Caco-2 (cell line): Measurements from ENCODE around the gene VEPH1. TPM values are rescaled to one million over a fixed set of nuclear protein-coding genes. Genes with fewer than 3 reads are reported as not detected.

Experiments used
- BruUV-seq: library from RNA; stranded (reverse); fragments of 400-500 nt; replicated peaks from 2 replicates; lab custom pipeline; 2021; lab: Mats Ljungman, UMichigan
- CTCF ChIA-PET: fragments of 300-600 bp; sonication (Branson Sonifier 250); formaldehyde crosslinking; loops from one replicate; lab custom pipeline; 2022; ENCODE audit warnings: antibody characterized with exemption; lab: Charles Lee
- POLR2A ChIA-PET: fragments of 300-600 bp; sonication (Branson Sonifier 250); formaldehyde crosslinking; loops from one replicate; lab custom pipeline; 2022; ENCODE audit warnings: antibody characterized with exemption; lab: Charles Lee
- DNase-seq, 2 experiments: peaks; one replicate each; pipeline versions ENCODE4 v3.0.0 to v3.0.0-alpha.2; 2020 to 2022
- H3K27me3 ChIP-seq: replicated peaks from 2 replicates; pipeline ENCODE4 v1.6.0; 2011; ENCODE audit warnings: low read length; ENCODE audit not compliant: control insufficient read depth, insufficient read depth
- H3K36me3 ChIP-seq: 2 replicates; pipeline ENCODE4 v1.5.1; 2011; ENCODE audit warnings: low read length; ENCODE audit not compliant: control insufficient read depth, insufficient read depth
- H3K4me1 ChIP-seq: fragments of 250-450 bp; sonication (Bioruptor Pico); 2 replicates; pipeline ENCODE4 v1.5.1; 2020; ENCODE audit warnings: mild to moderate bottlenecking
- H3K4me3 ChIP-seq: 2 replicates; pipeline ENCODE4 v1.5.1; 2011; ENCODE audit warnings: low read depth, mild to moderate bottlenecking, control low read depth, low read length
- H3K9me3 ChIP-seq: fragments of 250-450 bp; sonication (Bioruptor Pico); 2 replicates; pipeline ENCODE4 v1.5.1; 2020; ENCODE audit warnings: mild to moderate bottlenecking, moderate library complexity
- H3K27ac Mint-ChIP-seq: one replicate; pipeline ENCODE4 v1.8.0; 2022; ENCODE audit warnings: mixed read lengths; ENCODE audit not compliant: unreplicated experiment
- H3K27me3 Mint-ChIP-seq: one replicate; pipeline ENCODE4 v1.8.0; 2022; ENCODE audit warnings: mixed read lengths; ENCODE audit not compliant: insufficient read depth, unreplicated experiment
- H3K36me3 Mint-ChIP-seq: one replicate; pipeline ENCODE4 v1.8.0; 2022; ENCODE audit warnings: mild to moderate bottlenecking, mixed read lengths; ENCODE audit not compliant: insufficient read depth, unreplicated experiment
- H3K4me1 Mint-ChIP-seq: one replicate; pipeline ENCODE4 v1.8.0; 2022; ENCODE audit warnings: low read depth, mixed read lengths; ENCODE audit not compliant: unreplicated experiment
- H3K4me3 Mint-ChIP-seq: one replicate; pipeline ENCODE4 v1.8.0; 2022; ENCODE audit warnings: mild to moderate bottlenecking, moderate library complexity, mixed read lengths; ENCODE audit not compliant: unreplicated experiment
- H3K9me3 Mint-ChIP-seq: one replicate; pipeline ENCODE4 v1.8.0; 2022; ENCODE audit warnings: mixed read lengths; ENCODE audit not compliant: unreplicated experiment
- intact Hi-C: fragments of 100-400 bp; cut with micrococcal nuclease; formaldehyde crosslinking; loops from one replicate; pipeline ENCODE4 v1.10.0; 2022; ENCODE audit not compliant: unreplicated experiment
- total RNA-seq: library from RNA; stranded (reverse); gene quantifications from 2 replicates; pipeline ENCODE4 v1.2.3, GENCODE V29; 2022
- TF ChIP-seq, protein P1 (sequence below), 2 experiments: fragments of 200-600 bp in 1 of 2; IDR thresholded peaks; 1 replicate in 1 of 2; 2 replicates in 1 of 2; pipeline versions ENCODE4 v1.5.1 to v1.8.0; 2011 to 2022; ENCODE audit warnings: antibody characterized with exemption in 1 of 2, control low read depth in 1 of 2, inconsistent platforms in 1 of 2, low read depth in 1 of 2, low read length in 1 of 2, mild to moderate bottlenecking in 1 of 2, moderate library complexity in 1 of 2; ENCODE audit not compliant: insufficient read depth in 1 of 2, severe bottlenecking in 1 of 2, unreplicated experiment in 1 of 2

VEPH1 gene
- total RNA-seq, 1 experiment from 2014 or later: 12.0 TPM

DNA sequence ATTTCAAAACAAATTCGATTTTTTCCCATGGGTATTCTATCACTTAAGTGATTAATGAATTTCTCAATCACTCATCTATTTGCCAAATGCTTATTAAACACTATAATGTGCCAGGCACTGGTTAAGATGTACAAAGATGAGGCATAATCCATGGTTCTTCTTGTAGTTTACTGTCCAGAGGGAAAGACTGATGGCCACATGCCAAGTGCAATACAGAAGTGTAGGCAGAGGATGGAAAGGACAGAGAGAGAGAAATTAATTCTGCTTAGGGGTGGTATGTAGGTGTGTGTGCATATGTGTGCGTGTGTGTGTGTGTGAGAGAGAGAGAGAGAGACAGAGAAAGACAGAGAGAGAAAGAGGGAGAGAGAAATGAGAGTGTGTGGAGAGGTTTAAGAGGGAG lies 222.4 kb downstream of the VEPH1 start:
- no peak for DNase-seq
- Mint-ChIP-seq H3K4me1 (no peaks in the 10 kb centered on the region), H3K36me3 (no peaks in the 10 kb centered on the region), H3K27ac (no peak overlapping the region), H3K27me3 (peaks cover 4% of the 10 kb centered on the region), H3K4me3 (no peak overlapping the region), H3K9me3 (no peaks in the 10 kb centered on the region)
- Histone ChIP-seq H3K9me3 (no peaks in the 10 kb centered on the region), H3K4me1 (no peaks in the 10 kb centered on the region), H3K36me3 (no peaks in the 10 kb centered on the region), H3K27me3 (no peaks in the 10 kb centered on the region), H3K4me3 (no peak overlapping the region)
- intact Hi-C loops: no loop called here
- ChIA-PET CTCF (no interaction called here), POLR2A (no interaction called here)
- TF ChIP-seq, protein P1, sequence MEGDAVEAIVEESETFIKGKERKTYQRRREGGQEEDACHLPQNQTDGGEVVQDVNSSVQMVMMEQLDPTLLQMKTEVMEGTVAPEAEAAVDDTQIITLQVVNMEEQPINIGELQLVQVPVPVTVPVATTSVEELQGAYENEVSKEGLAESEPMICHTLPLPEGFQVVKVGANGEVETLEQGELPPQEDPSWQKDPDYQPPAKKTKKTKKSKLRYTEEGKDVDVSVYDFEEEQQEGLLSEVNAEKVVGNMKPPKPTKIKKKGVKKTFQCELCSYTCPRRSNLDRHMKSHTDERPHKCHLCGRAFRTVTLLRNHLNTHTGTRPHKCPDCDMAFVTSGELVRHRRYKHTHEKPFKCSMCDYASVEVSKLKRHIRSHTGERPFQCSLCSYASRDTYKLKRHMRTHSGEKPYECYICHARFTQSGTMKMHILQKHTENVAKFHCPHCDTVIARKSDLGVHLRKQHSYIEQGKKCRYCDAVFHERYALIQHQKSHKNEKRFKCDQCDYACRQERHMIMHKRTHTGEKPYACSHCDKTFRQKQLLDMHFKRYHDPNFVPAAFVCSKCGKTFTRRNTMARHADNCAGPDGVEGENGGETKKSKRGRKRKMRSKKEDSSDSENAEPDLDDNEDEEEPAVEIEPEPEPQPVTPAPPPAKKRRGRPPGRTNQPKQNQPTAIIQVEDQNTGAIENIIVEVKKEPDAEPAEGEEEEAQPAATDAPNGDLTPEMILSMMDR (IDR thresholded peaks at IDR 0.05; ENCODE audit: insufficient read depth in 1 of 2, low read depth in 1 of 2, low read length in 1 of 2, severe bottlenecking in 1 of 2, unreplicated experiment in 1 of 2): no peak
- BruUV-seq: no TSS peak

DNA sequence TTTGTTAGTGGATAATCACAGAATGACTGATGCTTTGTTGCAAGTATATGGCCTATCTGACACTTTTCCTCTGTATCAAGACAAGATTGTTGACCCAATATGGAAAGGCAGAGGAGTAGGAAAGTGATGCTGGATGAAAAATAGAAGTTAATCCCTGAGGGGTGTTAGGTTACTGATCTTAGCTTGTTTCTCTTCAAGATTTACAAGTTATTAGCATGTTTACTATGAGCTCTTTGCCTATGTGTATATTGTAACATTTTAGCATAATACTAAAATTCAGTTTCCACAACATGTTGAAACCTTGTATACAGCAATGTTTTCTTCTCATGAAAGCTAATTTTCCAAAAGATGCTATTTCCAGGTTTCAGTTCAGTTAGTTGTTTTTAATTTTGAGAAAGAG lies 222.9 kb downstream of the VEPH1 start:
- no TSS peak for BruUV-seq
- Histone ChIP-seq H3K4me3 (no peak overlapping the region), H3K4me1 (no peaks in the 10 kb centered on the region), H3K9me3 (no peaks in the 10 kb centered on the region), H3K27me3 (no peaks in the 10 kb centered on the region), H3K36me3 (no peaks in the 10 kb centered on the region)
- ChIA-PET CTCF (no interaction called here), POLR2A (no interaction called here)
- TF ChIP-seq, protein P1 (IDR thresholded peaks at IDR 0.05; ENCODE audit: insufficient read depth in 1 of 2, low read depth in 1 of 2, low read length in 1 of 2, severe bottlenecking in 1 of 2, unreplicated experiment in 1 of 2): no peak
- intact Hi-C loops: no loop called here
- Mint-ChIP-seq H3K9me3 (no peaks in the 10 kb centered on the region), H3K27me3 (peaks cover 4% of the 10 kb centered on the region), H3K4me3 (no peak overlapping the region), H3K36me3 (no peaks in the 10 kb centered on the region), H3K4me1 (no peaks in the 10 kb centered on the region), H3K27ac (no peak overlapping the region)
- no peak for DNase-seq

DNA sequence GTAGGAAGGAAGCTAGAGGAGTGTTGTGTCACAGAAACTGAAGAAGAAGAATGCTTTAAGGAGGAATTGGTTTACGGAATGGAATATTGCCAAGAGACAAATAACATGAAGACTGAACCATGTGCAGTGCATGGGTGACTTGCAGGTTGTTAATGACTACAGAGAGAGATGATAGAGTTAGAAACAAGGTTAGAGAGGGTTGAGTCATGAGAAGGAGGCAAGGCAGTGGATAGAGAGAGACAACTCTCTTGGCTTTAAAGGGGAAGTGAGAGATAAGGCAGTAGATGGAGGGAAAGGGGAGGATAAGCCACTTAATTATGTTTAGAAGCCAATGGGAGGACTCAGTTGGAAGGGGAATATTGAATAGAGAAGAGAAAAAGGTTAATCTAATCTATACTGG lies 224.0 kb downstream of the VEPH1 start:
- no peak for DNase-seq
- Histone ChIP-seq H3K4me1 (no peaks in the 10 kb centered on the region), H3K4me3 (no peak overlapping the region), H3K9me3 (no peaks in the 10 kb centered on the region), H3K27me3 (no peaks in the 10 kb centered on the region), H3K36me3 (no peaks in the 10 kb centered on the region)
- Mint-ChIP-seq H3K4me3 (no peak overlapping the region), H3K27me3 (peaks cover 4% of the 10 kb centered on the region), H3K9me3 (no peaks in the 10 kb centered on the region), H3K27ac (no peak overlapping the region), H3K4me1 (no peaks in the 10 kb centered on the region), H3K36me3 (no peaks in the 10 kb centered on the region)
- no TSS peak for BruUV-seq
- ChIA-PET POLR2A (no interaction called here), CTCF (no interaction called here)
- intact Hi-C loops: no loop called here
- TF ChIP-seq, protein P1 (IDR thresholded peaks at IDR 0.05; ENCODE audit: insufficient read depth in 1 of 2, low read depth in 1 of 2, low read length in 1 of 2, severe bottlenecking in 1 of 2, unreplicated experiment in 1 of 2): no peak
